GM12875 (cell line): ENCODE data around the gene LRRC27.

Experiments
- H3K4me3 ChIP-seq: one replicate; pipeline ENCODE4 v1.5.1; 2011; ENCODE audit warnings: low read depth, low read length, control low read depth
- CTCF ChIP-seq: IDR thresholded peaks from 2 replicates; pipeline ENCODE4 v1.5.1; 2011; ENCODE audit warnings: low read depth, mild to moderate bottlenecking, control low read depth, inconsistent platforms, low read length, moderate library complexity, borderline replicate concordance; ENCODE audit not compliant: insufficient read depth

Gene LRRC27

GRCh38 chr10:132407243-132407746 lies 75.3 kb downstream of the LRRC27 start:
- TF ChIP-seq CTCF = no peak

GRCh38 chr10:132407846-132408278 lies 75.9 kb downstream of the LRRC27 start:
- no peak overlapping the region for H3K4me3 ChIP-seq
- TF ChIP-seq CTCF = no peak

More at GRCh38 chr10:132407243-132407746, 75.3 kb downstream of the LRRC27 start:
- no peak overlapping the region for H3K4me3 ChIP-seq

GRCh38 chr10:132408367-132408781 lies 76.4 kb downstream of the LRRC27 start:
- H3K4me3 ChIP-seq = no peak overlapping the region
- no peak for TF ChIP-seq CTCF

- no peak for TF ChIP-seq CTCF
- H3K4me3 ChIP-seq = no peak overlapping the region
These were observed 77.1 kb downstream of the LRRC27 start for GRCh38 chr10:132408823-132409666.

GRCh38 chr10:132409667-132410028 lies 77.7 kb downstream of the LRRC27 start:
- H3K4me3 ChIP-seq = no peak overlapping the region
- TF ChIP-seq CTCF = no peak

- no peak for TF ChIP-seq CTCF
These were observed 78.2 kb downstream of the LRRC27 start for GRCh38 chr10:132410056-132410778.

More at GRCh38 chr10:132410056-132410778, 78.2 kb downstream of the LRRC27 start:
- H3K4me3 ChIP-seq = no peak overlapping the region
